GM18502 (cell line): Measurements from ENCODE around the gene PPP6R2.
"Not testable (repeated sequence)": the region's sequence is repeated elsewhere in the genome, so short reads cannot be mapped to it uniquely, and the experiment has no call there.

Experiments
- ATAC-seq: cut with Tn5 transposase; IDR thresholded peaks from one replicate; pipeline ENCODE4 v1.9.1; 2021; ENCODE audit warnings: mild to moderate bottlenecking; ENCODE audit not compliant: unreplicated experiment, poor library complexity

Gene PPP6R2

DNA sequence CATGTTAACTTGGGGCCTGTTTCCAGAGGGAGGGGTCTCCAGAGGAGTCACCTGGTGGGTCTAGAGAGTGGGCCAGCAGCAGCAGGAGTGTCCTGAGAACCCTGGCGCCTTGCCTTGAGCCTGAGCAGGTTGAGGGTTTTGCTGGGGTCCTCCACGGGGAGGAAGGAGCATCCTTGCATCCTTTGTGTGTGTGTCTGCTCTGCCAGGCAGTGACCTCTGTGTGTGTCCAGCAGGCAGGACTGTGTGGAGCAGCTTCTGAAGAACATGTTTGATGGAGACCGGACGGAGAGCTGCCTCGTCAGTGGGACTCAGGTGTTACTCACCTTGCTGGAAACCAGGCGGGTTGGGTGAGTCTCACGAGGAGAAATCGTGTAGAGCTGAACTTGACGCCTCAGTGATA is 76.0 kb downstream of the PPP6R2 start:
- ATAC-seq: no peak

DNA sequence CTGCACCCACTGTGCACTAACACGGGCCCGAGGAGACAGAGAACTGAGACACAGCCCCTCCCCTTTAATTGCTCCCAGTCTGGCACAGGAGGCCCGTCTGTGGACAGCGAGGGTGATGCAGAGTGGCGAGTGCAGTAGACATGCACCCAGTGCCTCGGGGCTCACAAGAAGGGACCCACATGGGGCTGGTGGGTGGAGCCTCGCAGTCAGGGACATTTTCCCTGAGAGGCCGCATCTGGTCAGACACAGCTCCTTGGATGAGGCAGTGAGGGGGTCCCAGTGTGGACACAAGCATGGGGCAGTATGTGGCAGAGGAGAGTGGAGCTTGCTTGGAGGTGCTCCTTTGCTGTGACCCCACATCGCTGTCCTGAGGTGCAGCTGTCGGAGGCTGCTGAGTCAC is 76.9 kb downstream of the PPP6R2 start:
- no peak for ATAC-seq

DNA sequence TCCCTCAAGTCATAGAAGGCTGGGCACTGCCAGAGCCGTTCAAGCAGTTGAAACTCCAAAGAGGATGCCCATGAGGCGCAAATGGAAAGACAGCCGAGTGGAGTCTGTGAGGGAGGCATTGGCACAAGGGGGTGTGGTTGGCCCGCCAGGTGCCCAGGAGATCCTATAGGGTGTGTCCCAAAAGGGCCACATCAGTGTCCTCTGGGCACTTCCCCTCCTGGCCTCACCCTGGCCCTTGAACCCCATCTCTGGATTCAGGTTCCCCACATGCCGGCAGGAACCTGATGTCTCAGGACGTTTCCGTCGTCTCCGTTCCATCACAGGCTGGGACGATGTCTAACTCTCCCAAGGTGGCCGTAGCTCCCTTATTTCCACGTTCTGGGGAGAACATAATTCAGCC is 77.5 kb downstream of the PPP6R2 start:
- no peak for ATAC-seq

DNA sequence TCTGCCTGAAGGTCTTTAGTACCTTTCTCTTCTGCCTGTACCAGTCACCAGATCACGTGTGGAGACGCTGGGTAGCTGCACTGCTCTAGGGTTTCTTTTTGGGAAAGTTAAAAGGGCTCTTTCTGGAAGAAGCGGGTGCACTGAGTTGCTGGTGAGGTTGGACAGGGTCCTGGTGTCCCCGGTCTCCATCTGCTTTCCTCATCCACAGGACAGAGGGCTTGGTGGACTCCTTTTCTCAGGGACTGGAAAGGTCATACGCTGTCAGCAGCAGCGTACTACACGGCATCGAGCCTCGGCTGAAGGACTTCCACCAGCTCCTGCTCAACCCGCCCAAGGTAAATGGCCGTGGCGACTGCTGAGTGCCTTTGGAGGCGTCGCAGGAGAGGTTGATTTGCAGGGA is 78.9 kb downstream of the PPP6R2 start:
- ATAC-seq: no peak

DNA sequence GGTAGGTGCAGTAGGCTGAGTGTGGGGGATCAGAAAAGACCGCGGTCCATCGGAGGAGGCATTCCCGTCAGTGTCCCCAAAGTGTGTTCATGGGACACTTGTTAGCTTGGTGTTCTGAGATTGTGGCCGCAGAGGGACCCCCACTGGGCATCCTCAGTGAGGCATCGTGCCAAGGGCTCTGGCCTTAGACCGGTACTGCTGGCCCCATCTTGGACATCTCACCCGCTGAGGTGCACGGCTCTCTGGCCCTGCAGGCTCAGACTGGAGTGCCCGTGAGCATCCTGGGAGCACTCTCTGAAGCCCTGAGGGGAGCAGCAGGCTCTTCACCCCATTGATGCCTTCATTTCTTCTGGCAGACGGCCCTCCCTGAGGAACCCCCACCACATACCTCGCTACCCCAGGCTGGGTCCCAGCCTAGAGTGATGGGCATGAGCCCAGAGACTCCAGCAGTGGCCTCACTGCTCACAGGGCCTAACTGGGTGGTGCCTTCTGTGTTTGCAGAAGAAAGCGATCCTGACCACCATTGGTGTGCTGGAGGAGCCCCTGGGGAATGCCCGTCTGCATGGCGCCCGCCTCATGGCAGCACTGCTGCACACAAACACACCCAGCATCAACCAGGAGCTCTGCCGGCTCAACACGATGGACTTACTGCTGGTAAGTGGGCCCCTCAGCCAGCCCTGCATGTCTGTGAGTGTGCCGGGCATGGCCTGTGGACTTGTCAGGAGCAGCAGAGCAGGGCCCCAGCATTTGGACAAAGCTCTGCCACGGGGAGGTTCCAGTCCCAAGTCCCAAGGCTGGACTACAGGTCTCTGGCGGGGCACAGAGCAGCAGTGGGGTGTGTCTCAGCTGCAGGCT is 80.1 kb downstream of the PPP6R2 start:
- no peak for ATAC-seq

GRCh38 chr22:50423956-50424355 is 80.8 kb downstream of the PPP6R2 start:
- no peak for ATAC-seq

DNA sequence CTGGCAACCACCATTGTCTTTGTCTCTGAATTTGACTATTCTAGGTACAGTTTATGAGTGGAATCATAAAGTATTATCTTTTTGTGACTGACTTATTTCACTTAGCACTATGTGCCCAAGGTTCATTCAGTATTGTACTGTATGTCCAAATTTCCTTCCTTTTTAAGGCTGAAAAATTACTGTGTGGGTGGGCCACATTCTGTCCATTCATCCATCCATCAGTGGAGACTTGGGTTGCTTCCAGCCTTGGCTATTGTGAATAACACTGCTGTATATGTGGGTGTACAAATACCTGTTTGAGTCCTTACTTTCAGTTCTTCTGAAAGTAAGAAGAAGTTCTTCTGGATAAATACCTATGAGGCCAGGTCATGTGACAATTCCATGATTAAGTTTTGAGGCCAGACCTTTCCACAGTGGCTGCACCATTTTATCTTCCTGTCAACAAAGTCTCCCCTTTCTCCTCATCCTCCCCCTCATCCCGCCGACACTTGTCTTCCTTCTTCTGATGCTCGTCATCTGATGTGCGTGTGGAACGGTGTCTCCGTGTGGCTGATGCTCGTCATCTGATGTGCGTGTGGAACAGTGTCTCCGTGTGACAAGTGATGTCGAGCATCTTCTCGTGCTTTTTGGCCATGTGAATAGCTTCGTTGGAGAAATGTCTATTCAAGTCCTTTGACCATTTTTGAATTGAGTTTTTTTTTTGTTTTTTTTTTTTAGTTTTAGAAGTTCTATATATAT is 82.2 kb downstream of the PPP6R2 start:
- ATAC-seq: no peak

GRCh38 chr22:50432131-50432876 is 89.2 kb downstream of the PPP6R2 start:
- no peak for ATAC-seq

DNA sequence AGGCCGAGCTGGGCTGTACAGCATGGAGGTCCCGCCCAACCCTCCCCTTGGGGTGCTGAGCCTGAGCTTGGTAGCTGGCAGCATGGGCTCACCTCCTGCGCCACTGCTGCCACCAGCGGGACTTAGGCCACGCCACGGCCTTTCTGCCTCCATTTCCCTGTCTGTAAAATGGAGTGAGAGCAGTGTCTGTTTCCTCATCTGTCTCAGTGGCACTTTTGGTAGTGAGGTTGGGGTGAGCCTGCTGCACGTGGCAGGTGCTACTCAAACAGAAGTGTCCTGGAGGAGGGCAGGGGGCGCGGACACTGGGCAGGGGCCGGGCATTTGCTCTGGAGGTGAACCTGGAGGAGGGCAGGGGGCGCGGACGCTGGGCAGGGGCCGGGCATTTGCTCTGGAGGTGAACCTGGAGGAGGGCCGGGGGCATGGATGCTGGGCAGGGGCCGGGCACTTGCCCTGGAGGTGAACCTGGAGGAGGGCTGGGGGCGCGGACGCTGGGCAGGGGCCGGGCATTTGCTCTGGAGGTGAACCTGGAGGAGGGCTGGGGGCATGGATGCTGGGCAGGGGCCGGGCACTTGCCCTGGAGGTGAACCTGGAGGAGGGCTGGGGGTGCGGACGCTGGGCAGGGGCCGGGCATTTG is 89.9 kb downstream of the PPP6R2 start:
- not testable (repeated sequence) for ATAC-seq

- no peak for ATAC-seq
Measured at GRCh38 chr22:50434849-50435248, 91.7 kb downstream of the PPP6R2 start.

- ATAC-seq: no peak
Measured at GRCh38 chr22:50435291-50436014, 92.3 kb downstream of the PPP6R2 start.

DNA sequence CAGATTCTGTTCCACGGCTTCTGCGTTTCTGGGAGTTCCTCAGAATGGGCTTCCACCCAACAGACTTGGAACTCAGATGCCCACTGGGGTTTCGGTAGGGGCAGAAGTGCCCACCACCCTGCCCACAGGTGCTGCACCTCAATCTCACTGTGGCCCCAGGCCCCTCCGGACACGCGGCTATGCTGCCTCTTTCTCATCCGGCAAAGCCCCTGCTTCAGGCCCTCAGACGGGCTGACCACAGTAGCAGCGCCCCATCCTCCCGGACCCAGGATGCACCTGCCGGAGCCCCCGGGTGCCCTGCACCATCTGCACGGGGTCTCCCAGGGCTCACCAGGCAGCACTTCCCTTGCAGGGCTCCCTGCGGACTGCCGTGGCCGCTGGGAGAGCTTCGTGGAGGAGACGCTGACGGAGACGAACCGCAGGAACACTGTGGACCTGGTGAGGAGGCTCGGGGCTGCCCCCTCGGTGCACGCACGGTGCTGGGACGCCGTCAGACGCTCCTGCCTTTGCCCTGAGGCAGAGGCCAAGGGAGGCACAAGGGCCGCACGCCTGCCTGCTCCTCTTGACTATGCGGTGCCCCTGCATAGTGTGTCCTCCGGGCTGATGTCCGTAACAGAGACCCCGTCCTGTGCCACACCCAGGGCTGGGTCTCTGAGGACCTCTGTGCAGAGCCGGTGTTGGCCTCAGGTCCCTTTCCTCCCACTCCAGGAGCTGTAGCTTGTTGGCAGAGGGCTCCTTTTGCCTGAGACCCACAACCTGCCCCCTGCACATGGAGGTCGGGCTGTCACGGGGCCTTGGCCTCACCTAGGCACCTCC is 93.1 kb downstream of the PPP6R2 start:
- ATAC-seq: no peak

DNA sequence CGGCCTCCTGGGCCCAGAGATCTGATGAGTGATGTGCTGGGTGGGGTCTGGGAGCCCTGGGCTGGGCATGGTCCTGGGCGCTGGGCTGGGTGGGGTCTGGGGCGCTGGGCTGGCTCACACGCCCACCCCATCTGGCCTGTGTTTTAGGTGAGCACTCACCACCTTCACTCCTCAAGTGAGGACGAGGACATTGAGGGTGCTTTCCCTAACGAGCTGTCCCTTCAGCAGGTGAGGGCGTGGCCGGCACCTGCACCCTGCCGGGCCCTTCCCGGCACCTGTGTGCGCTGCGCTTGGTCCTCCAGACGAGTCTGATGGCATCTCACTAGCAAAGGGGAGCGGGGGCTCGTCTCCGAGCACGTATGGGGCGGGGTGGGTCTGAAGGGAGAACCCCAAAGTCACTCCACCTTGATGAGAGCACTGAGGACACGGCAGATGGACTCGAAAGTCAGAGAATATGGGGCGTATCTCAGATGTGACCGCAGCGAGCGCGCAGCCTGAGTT is 93.8 kb downstream of the PPP6R2 start:
- ATAC-seq: no peak

DNA sequence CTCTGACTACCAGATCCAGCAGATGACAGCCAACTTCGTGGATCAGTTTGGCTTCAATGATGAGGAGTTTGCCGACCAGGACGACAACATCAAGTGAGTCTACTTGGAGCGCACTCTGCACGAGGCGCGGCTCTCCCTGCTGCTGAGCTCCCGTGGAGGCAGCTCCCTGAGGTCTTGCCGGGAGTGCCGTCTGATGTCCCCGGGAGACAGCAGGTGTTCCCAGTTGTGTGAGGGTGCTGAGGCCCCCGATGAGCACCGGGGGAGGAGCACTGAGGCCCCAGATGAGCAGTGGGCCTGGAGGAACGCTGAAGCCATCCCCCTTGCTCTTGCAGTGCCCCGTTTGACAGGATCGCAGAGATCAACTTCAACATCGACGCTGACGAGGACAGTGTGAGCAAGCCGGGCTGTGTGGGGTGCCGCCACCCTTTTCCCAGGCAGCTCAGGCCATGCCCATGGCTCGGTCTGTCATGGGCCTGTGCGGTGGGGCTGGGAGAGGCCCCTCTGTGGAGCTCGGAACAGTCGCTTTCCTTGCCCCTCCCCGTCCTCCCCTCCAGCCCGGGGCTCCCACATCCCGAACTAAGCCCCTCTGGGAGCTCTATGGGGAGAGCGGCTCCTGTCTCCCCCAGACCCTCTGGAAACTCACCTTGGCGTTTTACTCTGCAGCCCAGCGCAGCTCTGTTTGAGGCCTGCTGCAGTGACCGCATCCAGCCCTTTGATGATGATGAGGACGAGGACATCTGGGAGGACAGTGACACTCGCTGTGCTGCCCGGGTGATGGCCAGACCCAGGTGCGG is 94.6 kb downstream of the PPP6R2 start:
- ATAC-seq: no peak

GRCh38 chr22:50438305-50439275 is 95.5 kb downstream of the PPP6R2 start:
- ATAC-seq: no peak

GRCh38 chr22:50439314-50439870 is 96.3 kb downstream of the PPP6R2 start:
- ATAC-seq: no peak

- ATAC-seq: no peak
Measured at GRCh38 chr22:50439871-50440331, 96.8 kb downstream of the PPP6R2 start.
